HG03342 (cell line): ENCODE data around the gene ARHGAP40.

Experiments
- ATAC-seq: cut with Tn5 transposase; IDR thresholded peaks from one replicate; pipeline ENCODE4 v1.9.1; 2021; ENCODE audit warnings: mild to moderate bottlenecking, moderate library complexity; ENCODE audit not compliant: unreplicated experiment

The ARHGAP40 gene

GRCh38 chr20:38601216-38602184, at the start of gene ARHGAP40:
TSS of gene ARHGAP40 (plus strand) at chr20:38601809.
- no peak for ATAC-seq

GRCh38 chr20:38554986-38555385, 46.6 kb upstream of the ARHGAP40 start:
- no peak for ATAC-seq

GRCh38 chr20:38555395-38555794, 46.2 kb upstream of the ARHGAP40 start:
- no peak for ATAC-seq

GRCh38 chr20:38557174-38557573, 44.4 kb upstream of the ARHGAP40 start:
- ATAC-seq, result no peak

GRCh38 chr20:38558596-38559360, 42.8 kb upstream of the ARHGAP40 start:
- no peak for ATAC-seq

GRCh38 chr20:38559764-38560163, 41.8 kb upstream of the ARHGAP40 start:
- no peak for ATAC-seq

GRCh38 chr20:38563802-38564431, 37.7 kb upstream of the ARHGAP40 start:
- ATAC-seq, result no peak

- ATAC-seq, result no peak
Observed at GRCh38 chr20:38564680-38565079, 36.9 kb upstream of the ARHGAP40 start.

- ATAC-seq, result no peak
Observed at GRCh38 chr20:38566036-38566598, 35.5 kb upstream of the ARHGAP40 start.

GRCh38 chr20:38569747-38570525, 31.7 kb upstream of the ARHGAP40 start:
- ATAC-seq, result no peak

- ATAC-seq, result no peak
Observed at GRCh38 chr20:38573413-38573812, 28.2 kb upstream of the ARHGAP40 start.

- no peak for ATAC-seq
Observed at GRCh38 chr20:38579219-38579910, 22.2 kb upstream of the ARHGAP40 start.

- no peak for ATAC-seq
Observed at GRCh38 chr20:38579921-38580320, 21.7 kb upstream of the ARHGAP40 start.

GRCh38 chr20:38581013-38581412, 20.6 kb upstream of the ARHGAP40 start, which contains the start of gene ADIG:
TSS of gene ADIG (plus strand) at chr20:38581197. CDS start at chr20:38581251, 54 bp downstream.
- ATAC-seq, result no peak

GRCh38 chr20:38581830-38582358, 19.7 kb upstream of the ARHGAP40 start:
- ATAC-seq, result no peak

GRCh38 chr20:38583306-38583705, 18.3 kb upstream of the ARHGAP40 start:
- ATAC-seq, result no peak

- no peak for ATAC-seq
Observed at GRCh38 chr20:38584099-38584763, 17.4 kb upstream of the ARHGAP40 start.

- no peak for ATAC-seq
Observed at GRCh38 chr20:38585404-38586180, 16.0 kb upstream of the ARHGAP40 start.
